NCI-H2029 treated with DMSO at 0.1 percent for 48 hours (cell line): ENCODE results near the gene PTPN11.

Source experiments
- DNase-seq: peaks from one replicate; lab custom pipeline; 2025; lab: John Stamatoyannopoulos, UW

The PTPN11 gene

GRCh38 chr12:112543751-112544150, 125.0 kb downstream of the PTPN11 start:
- no peak for DNase-seq

GRCh38 chr12:112546339-112546738, 127.6 kb downstream of the PTPN11 start:
- DNase-seq = no peak

GRCh38 chr12:112546996-112547395, 128.2 kb downstream of the PTPN11 start:
- DNase-seq = no peak

GRCh38 chr12:112549031-112549430, 130.3 kb downstream of the PTPN11 start:
- no peak for DNase-seq

- no peak for DNase-seq
Measured at GRCh38 chr12:112551681-112552080, 132.9 kb downstream of the PTPN11 start.

GRCh38 chr12:112555621-112556233, 137.0 kb downstream of the PTPN11 start:
- DNase-seq = no peak

GRCh38 chr12:112557951-112558630, 139.3 kb downstream of the PTPN11 start:
- DNase-seq = no peak
